ENCODE measurements around the gene CERS1.

DNA sequence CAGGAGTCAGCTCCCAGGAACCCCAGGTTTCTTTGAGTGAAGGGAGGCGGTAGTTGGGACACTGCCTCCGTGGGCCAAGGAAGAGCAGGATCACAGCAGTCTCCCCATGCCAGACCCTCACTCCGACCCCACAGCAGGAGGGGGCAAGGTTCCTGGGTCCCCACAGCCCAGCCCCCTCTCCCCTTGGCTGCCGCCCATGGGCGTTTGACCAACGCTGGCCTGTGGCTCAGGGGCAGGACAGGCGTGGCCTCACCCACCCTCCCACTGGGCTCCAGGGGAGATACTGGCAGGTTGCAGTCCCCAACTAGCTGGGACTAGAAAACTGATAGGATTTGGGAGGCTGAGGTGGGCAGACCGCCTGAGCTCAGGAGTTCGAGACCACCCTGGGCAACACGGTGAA lies 14.1 kb upstream of the CERS1 start:
- no peak for TF ChIP-seq RAD21 (IDR thresholded peaks at IDR 0.05; ENCODE audit: low read depth)
- no peak for TF ChIP-seq NFIC (IDR thresholded peaks at IDR 0.05)
- TF ChIP-seq TAF1 (IDR thresholded peaks at IDR 0.05; ENCODE audit: low read depth), result no peak
- TF ChIP-seq ZBTB7A (IDR thresholded peaks at IDR 0.05; ENCODE audit: low read depth), result no peak
- no peak for TF ChIP-seq EP300 (IDR thresholded peaks at IDR 0.05; ENCODE audit: borderline replicate concordance)
- TF ChIP-seq TEAD4 (IDR thresholded peaks at IDR 0.05), result no peak
- TF ChIP-seq, protein P1, sequence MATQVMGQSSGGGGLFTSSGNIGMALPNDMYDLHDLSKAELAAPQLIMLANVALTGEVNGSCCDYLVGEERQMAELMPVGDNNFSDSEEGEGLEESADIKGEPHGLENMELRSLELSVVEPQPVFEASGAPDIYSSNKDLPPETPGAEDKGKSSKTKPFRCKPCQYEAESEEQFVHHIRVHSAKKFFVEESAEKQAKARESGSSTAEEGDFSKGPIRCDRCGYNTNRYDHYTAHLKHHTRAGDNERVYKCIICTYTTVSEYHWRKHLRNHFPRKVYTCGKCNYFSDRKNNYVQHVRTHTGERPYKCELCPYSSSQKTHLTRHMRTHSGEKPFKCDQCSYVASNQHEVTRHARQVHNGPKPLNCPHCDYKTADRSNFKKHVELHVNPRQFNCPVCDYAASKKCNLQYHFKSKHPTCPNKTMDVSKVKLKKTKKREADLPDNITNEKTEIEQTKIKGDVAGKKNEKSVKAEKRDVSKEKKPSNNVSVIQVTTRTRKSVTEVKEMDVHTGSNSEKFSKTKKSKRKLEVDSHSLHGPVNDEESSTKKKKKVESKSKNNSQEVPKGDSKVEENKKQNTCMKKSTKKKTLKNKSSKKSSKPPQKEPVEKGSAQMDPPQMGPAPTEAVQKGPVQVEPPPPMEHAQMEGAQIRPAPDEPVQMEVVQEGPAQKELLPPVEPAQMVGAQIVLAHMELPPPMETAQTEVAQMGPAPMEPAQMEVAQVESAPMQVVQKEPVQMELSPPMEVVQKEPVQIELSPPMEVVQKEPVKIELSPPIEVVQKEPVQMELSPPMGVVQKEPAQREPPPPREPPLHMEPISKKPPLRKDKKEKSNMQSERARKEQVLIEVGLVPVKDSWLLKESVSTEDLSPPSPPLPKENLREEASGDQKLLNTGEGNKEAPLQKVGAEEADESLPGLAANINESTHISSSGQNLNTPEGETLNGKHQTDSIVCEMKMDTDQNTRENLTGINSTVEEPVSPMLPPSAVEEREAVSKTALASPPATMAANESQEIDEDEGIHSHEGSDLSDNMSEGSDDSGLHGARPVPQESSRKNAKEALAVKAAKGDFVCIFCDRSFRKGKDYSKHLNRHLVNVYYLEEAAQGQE (IDR thresholded peaks at IDR 0.05; ENCODE audit: low read depth), result no peak
- TF ChIP-seq TCF12 (IDR thresholded peaks at IDR 0.05; ENCODE audit: low read depth), result no peak
- no peak for TF ChIP-seq MAX (IDR thresholded peaks at IDR 0.05)
- TF ChIP-seq YY1 (IDR thresholded peaks at IDR 0.05; ENCODE audit: low read depth), result no peak
- no peak for TF ChIP-seq EGR1 (IDR thresholded peaks at IDR 0.05)
- TF ChIP-seq, protein P2, sequence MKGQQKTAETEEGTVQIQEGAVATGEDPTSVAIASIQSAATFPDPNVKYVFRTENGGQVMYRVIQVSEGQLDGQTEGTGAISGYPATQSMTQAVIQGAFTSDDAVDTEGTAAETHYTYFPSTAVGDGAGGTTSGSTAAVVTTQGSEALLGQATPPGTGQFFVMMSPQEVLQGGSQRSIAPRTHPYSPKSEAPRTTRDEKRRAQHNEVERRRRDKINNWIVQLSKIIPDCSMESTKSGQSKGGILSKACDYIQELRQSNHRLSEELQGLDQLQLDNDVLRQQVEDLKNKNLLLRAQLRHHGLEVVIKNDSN (IDR thresholded peaks at IDR 0.05), result no peak
- TF ChIP-seq FOXM1 (IDR thresholded peaks at IDR 0.05; ENCODE audit: borderline replicate concordance, low read depth), result no peak
